IMR-90 (cell line): ENCODE results near the gene ELMO1. TPM values are rescaled to one million over a fixed set of nuclear protein-coding genes. Genes with fewer than 3 reads are reported as not detected.
A peak's percentile ranks its signal among the peaks of the same experiment; 100 is the strongest.

Source experiments
- ATAC-seq: fragments of 200-7000 bp; cut with Tn5 transposase; 2 replicates; pipeline ENCODE4 v1.9.1; 2020; ENCODE audit warnings: low read depth, mild to moderate bottlenecking, moderate library complexity
- BruUV-seq: library from RNA; stranded (reverse); fragments of 400-500 nt; replicated peaks from 2 replicates; lab custom pipeline; 2021; lab: Mats Ljungman, UMichigan
- CTCF ChIA-PET: fragments of 300-600 bp; formaldehyde crosslinking; extraction: SDS; loops from one replicate; lab custom pipeline; 2021; ENCODE audit warnings: antibody characterized with exemption; lab: Yijun Ruan, JAX
- POLR2A ChIA-PET: fragments of 300-600 bp; sonication (Branson Sonifier 250); formaldehyde crosslinking; loops from one replicate; lab custom pipeline; 2022; ENCODE audit warnings: antibody characterized with exemption; ENCODE audit not compliant: unreplicated experiment; lab: Charles Lee
- DNase-seq: peaks from one replicate; pipeline ENCODE4 v3.0.0; 2013
- H2AFZ ChIP-seq: replicated peaks from 2 replicates; pipeline ENCODE3; 2013; ENCODE audit warnings: low read length, mild to moderate bottlenecking; ENCODE audit not compliant: poor library complexity
- H2AK5ac ChIP-seq: 2 replicates; pipeline ENCODE4 v1.6.1; 2013; ENCODE audit warnings: low read depth, low read length, inconsistent platforms
- H2AK9ac ChIP-seq: replicated peaks from 2 replicates; pipeline ENCODE3; 2013; ENCODE audit warnings: mild to moderate bottlenecking, low read depth, low read length, moderate library complexity; ENCODE audit not compliant: poor library complexity
- H2BK120ac ChIP-seq: 2 replicates; pipeline ENCODE4 v1.6.1; 2013; ENCODE audit warnings: low read depth, low read length, inconsistent platforms
- H2BK15ac ChIP-seq: 3 replicates; pipeline ENCODE4 v1.6.1; 2013; ENCODE audit warnings: low read depth, low read length, inconsistent platforms
- H2BK20ac ChIP-seq: 2 replicates; pipeline ENCODE4 v1.6.1; 2013; ENCODE audit warnings: low read depth, mild to moderate bottlenecking, inconsistent platforms, low read length, moderate library complexity
- H2BK5ac ChIP-seq: 2 replicates; pipeline ENCODE4 v1.6.1; 2013; ENCODE audit warnings: mild to moderate bottlenecking, low read depth, low read length, inconsistent platforms; ENCODE audit not compliant: poor library complexity, severe bottlenecking
- H3K14ac ChIP-seq: replicated peaks from 2 replicates; pipeline ENCODE4 v1.6.1; 2013; ENCODE audit warnings: low read depth, low read length, inconsistent platforms
- H3K18ac ChIP-seq: 2 replicates; pipeline ENCODE4 v1.6.1; 2013; ENCODE audit warnings: low read depth, low read length, control low read depth
- H3K23ac ChIP-seq: 2 replicates; pipeline ENCODE4 v1.6.1; 2013; ENCODE audit warnings: low read depth, low read length, inconsistent platforms
- H3K27ac ChIP-seq: 2 replicates; pipeline ENCODE4 v1.5.1; 2013; ENCODE audit warnings: mild to moderate bottlenecking, control low read depth, low read length; ENCODE audit not compliant: insufficient read depth
- H3K27me3 ChIP-seq: 2 replicates; pipeline ENCODE4 v1.6.1; 2013; ENCODE audit warnings: low read length; ENCODE audit not compliant: control insufficient read depth, insufficient read depth
- H3K36me3 ChIP-seq: 2 replicates; pipeline ENCODE4 v1.6.1; 2013; ENCODE audit warnings: low read length, mixed read lengths; ENCODE audit not compliant: control insufficient read depth, insufficient read depth
- H3K4ac ChIP-seq: 2 replicates; pipeline ENCODE4 v1.6.1; 2013; ENCODE audit warnings: low read depth, low read length, inconsistent platforms
- H3K4me1 ChIP-seq: 2 replicates; pipeline ENCODE4 v1.6.1; 2013; ENCODE audit warnings: low read length, mixed read lengths; ENCODE audit not compliant: control insufficient read depth, insufficient read depth
- H3K4me2 ChIP-seq: 2 replicates; pipeline ENCODE4 v1.6.1; 2013; ENCODE audit warnings: low read depth, mild to moderate bottlenecking, control low read depth, low read length, moderate library complexity
- H3K4me3 ChIP-seq: 2 replicates; pipeline ENCODE4 v1.5.1; 2013; ENCODE audit warnings: low read depth, mild to moderate bottlenecking, control low read depth, low read length, moderate library complexity; ENCODE audit not compliant: insufficient read depth
- H3K56ac ChIP-seq: 2 replicates; pipeline ENCODE4 v1.6.1; 2013; ENCODE audit warnings: low read length, inconsistent platforms; ENCODE audit not compliant: insufficient read depth; ENCODE audit errors: extremely low read depth
- H3K79me1 ChIP-seq, 2 experiments: 2 replicates each; pipeline ENCODE4 v1.6.1; 2013; ENCODE audit warnings: low read length in 2 of 2, inconsistent platforms in 1 of 2, low read depth in 1 of 2
- H3K9ac ChIP-seq: 2 replicates; pipeline ENCODE4 v1.6.1; 2013; ENCODE audit warnings: low read depth, low read length, control low read depth
- H3K9me1 ChIP-seq: 2 replicates; pipeline ENCODE4 v1.6.1; 2013; ENCODE audit warnings: low read length, inconsistent platforms; ENCODE audit not compliant: insufficient read depth
- H3K9me3 ChIP-seq: 2 replicates; pipeline ENCODE4 v1.6.1; 2013; ENCODE audit warnings: low read length; ENCODE audit not compliant: control insufficient read depth, insufficient read depth
- H4K20me1 ChIP-seq: 2 replicates; pipeline ENCODE4 v1.6.1; 2013; ENCODE audit warnings: low read length, inconsistent platforms; ENCODE audit not compliant: insufficient read depth
- H4K5ac ChIP-seq: 2 replicates; pipeline ENCODE4 v1.6.1; 2013; ENCODE audit warnings: mild to moderate bottlenecking, low read depth, low read length, control low read depth
- H4K8ac ChIP-seq, 2 experiments: 2 replicates each; pipeline ENCODE4 v1.6.1; 2013; ENCODE audit warnings: low read depth in 2 of 2, low read length in 2 of 2, control low read depth in 1 of 2, inconsistent platforms in 1 of 2
- H4K91ac ChIP-seq: 2 replicates; pipeline ENCODE4 v1.6.1; 2013; ENCODE audit warnings: low read depth, low read length, inconsistent platforms; ENCODE audit not compliant: insufficient read depth
- BHLHE40 ChIP-seq: fragments of 150-350 bp; IDR thresholded peaks from 2 replicates; pipeline ENCODE4 v1.6.1; 2016; ENCODE audit warnings: mild to moderate bottlenecking, low read depth, low read length
- CEBPB ChIP-seq: IDR thresholded peaks from 2 replicates; pipeline ENCODE4 v1.6.1; 2012; ENCODE audit warnings: low read depth, low read length, improper control_type of control experiment
- CHD1 ChIP-seq: IDR thresholded peaks from 2 replicates; pipeline ENCODE4 v1.6.1; 2012; ENCODE audit warnings: low read depth, low read length, improper control_type of control experiment
- FOS ChIP-seq: fragments of 150-350 bp; IDR thresholded peaks from 2 replicates; pipeline ENCODE4 v1.6.1; 2016; ENCODE audit warnings: low read depth, low read length
- MAFK ChIP-seq: IDR thresholded peaks from 2 replicates; pipeline ENCODE4 v1.6.1; 2012; ENCODE audit warnings: low read depth, low read length, improper control_type of control experiment
- MAZ ChIP-seq: IDR thresholded peaks from 2 replicates; pipeline ENCODE4 v1.6.1; 2012; ENCODE audit warnings: low read depth, mild to moderate bottlenecking, low read length, improper control_type of control experiment, moderate library complexity, borderline replicate concordance
- MXI1 ChIP-seq: IDR thresholded peaks from 2 replicates; pipeline ENCODE4 v1.6.1; 2012; ENCODE audit warnings: low read depth, mild to moderate bottlenecking, low read length, moderate library complexity, borderline replicate concordance
- NFE2L2 ChIP-seq: fragments of 150-350 bp; IDR thresholded peaks from 2 replicates; pipeline ENCODE4 v1.6.1; 2016; ENCODE audit warnings: low read depth, mild to moderate bottlenecking, low read length
- POLR2A ChIP-seq: IDR thresholded peaks from 2 replicates; pipeline ENCODE4 v1.6.1; 2012; ENCODE audit warnings: mild to moderate bottlenecking, low read depth, low read length
- RAD21 ChIP-seq: IDR thresholded peaks from 2 replicates; pipeline ENCODE4 v1.6.1; 2012; ENCODE audit warnings: low read length, improper control_type of control experiment
- RCOR1 ChIP-seq: IDR thresholded peaks from 2 replicates; pipeline ENCODE4 v1.6.1; 2012; ENCODE audit warnings: mild to moderate bottlenecking, low read length, improper control_type of control experiment; ENCODE audit not compliant: insufficient replicate concordance
- RFX5 ChIP-seq: IDR thresholded peaks from 2 replicates; pipeline ENCODE4 v1.8.0; 2012; ENCODE audit warnings: low read depth, mild to moderate bottlenecking, low read length, moderate library complexity
- SMC3 ChIP-seq: fragments of 150-350 bp; IDR thresholded peaks from 2 replicates; pipeline ENCODE4 v1.6.1; 2016; ENCODE audit warnings: low read depth, mild to moderate bottlenecking, antibody characterized with exemption, low read length, moderate library complexity
- WGBS, 2 experiments: methylation state at CpG; one replicate each; pipeline versions ENCODE4 v1.1.5 to v1.1.7; 2013; ENCODE audit warnings: missing lambda C conversion rate in 2 of 2; ENCODE audit not compliant: insufficient read length in 1 of 2; ENCODE audit errors: extremely low coverage in 2 of 2; 5-methylcytosine and 5-hydroxymethylcytosine counted together
- dilution Hi-C: fragments of 300-500 bp; cut with HindIII; formaldehyde crosslinking; loops from one replicate; pipeline ENCODE4 v1.14.3; 2018; ENCODE audit warnings: low sequenced_read_pairs; ENCODE audit not compliant: unreplicated experiment
- in situ Hi-C: fragments of 300-500 bp; cut with MboI; formaldehyde crosslinking; loops from 3 replicates; pipeline ENCODE4 v1.14.3; 2019; ENCODE audit warnings: low sequenced_read_pairs, inconsistent platforms, mixed read lengths
- intact Hi-C: fragments of 100-400 bp; cut with micrococcal nuclease; formaldehyde crosslinking; loops from 2 replicates; pipeline ENCODE4 v1.10.0; 2022
- polyA plus RNA-seq, 3 experiments: library from polyadenylated mRNA; depleted of rRNA; stranded (reverse); fragments of >200 nt; gene quantifications; 2 replicates each; pipeline ENCODE4 v1.2.3, GENCODE V29; 2012; ENCODE audit warnings: low replicate concordance in 1 of 3
- total RNA-seq: library from RNA; depleted of rRNA; stranded (reverse); fragments of >200 nt; gene quantifications from 2 replicates; pipeline ENCODE4 v1.2.3, GENCODE V29; 2012
- TF ChIP-seq, protein P1 (sequence below): conservative IDR thresholded peaks from 2 replicates; pipeline ENCODE4 v1.5.1; 2012; ENCODE audit warnings: mild to moderate bottlenecking, low read depth, low read length, improper control_type of control experiment
- TF ChIP-seq, protein P2 (sequence below): fragments of 150-350 bp; IDR thresholded peaks from 2 replicates; pipeline ENCODE4 v1.6.1; 2017; ENCODE audit warnings: mild to moderate bottlenecking, antibody characterized with exemption, low read length, low read depth
- TF ChIP-seq, protein P3 (sequence below): fragments of 150-350 bp; IDR thresholded peaks from 2 replicates; pipeline ENCODE4 v1.6.1; 2016; ENCODE audit warnings: low read depth, mild to moderate bottlenecking, low read length, moderate library complexity, borderline replicate concordance

Gene ELMO1
- total and polyA plus RNA-seq, 2 of the 4 experiments (the other 2 are of a cell fraction) = 0.03 TPM; not detected in 1

DNA sequence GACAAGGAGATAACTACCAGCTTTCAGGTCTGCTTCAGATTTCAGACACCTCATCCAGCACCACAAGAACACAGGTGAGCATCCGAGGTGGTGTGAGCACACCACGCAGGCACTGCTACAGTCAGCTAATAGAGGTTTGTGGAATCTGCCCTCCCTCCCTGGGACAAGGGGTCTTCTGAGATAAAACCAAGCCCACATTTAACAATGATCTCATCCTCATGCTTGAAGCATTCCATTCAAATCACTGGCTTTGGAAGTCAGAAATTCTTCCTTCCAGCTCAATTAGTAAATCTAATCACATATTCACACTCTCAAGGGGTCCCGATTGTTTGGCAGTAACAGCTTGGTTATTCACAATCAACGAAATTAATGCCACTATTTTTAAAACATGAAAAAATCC lies 331.4 kb downstream of the ELMO1 start:
- peak overlapping the region; percentile 41 for H3K18ac ChIP-seq
- dilution Hi-C loops (no loop called here), in situ Hi-C loops (no loop called here), intact Hi-C loops (no loop called here)
- no peak overlapping the region for H3K27ac ChIP-seq
- WGBS, 2 experiments = no CpG with 5 or more reads among the region's 4 CpGs
- no peaks in the 10 kb centered on the region for H3K9me1 ChIP-seq
- H3K79me1 ChIP-seq = no peaks in the 10 kb centered on the region
- no peak for TF ChIP-seq POLR2A
- no peak for TF ChIP-seq MAFK
- no peak for TF ChIP-seq RCOR1
- TF ChIP-seq RAD21 = no peak
- no peak for TF ChIP-seq CHD1
- TF ChIP-seq NFE2L2 = no peak
- no peak for TF ChIP-seq RFX5
- TF ChIP-seq, protein P1, sequence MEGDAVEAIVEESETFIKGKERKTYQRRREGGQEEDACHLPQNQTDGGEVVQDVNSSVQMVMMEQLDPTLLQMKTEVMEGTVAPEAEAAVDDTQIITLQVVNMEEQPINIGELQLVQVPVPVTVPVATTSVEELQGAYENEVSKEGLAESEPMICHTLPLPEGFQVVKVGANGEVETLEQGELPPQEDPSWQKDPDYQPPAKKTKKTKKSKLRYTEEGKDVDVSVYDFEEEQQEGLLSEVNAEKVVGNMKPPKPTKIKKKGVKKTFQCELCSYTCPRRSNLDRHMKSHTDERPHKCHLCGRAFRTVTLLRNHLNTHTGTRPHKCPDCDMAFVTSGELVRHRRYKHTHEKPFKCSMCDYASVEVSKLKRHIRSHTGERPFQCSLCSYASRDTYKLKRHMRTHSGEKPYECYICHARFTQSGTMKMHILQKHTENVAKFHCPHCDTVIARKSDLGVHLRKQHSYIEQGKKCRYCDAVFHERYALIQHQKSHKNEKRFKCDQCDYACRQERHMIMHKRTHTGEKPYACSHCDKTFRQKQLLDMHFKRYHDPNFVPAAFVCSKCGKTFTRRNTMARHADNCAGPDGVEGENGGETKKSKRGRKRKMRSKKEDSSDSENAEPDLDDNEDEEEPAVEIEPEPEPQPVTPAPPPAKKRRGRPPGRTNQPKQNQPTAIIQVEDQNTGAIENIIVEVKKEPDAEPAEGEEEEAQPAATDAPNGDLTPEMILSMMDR = no peak
- no peak for TF ChIP-seq CEBPB
- no peak for TF ChIP-seq MAZ
- TF ChIP-seq BHLHE40 = no peak
- TF ChIP-seq, protein P2, sequence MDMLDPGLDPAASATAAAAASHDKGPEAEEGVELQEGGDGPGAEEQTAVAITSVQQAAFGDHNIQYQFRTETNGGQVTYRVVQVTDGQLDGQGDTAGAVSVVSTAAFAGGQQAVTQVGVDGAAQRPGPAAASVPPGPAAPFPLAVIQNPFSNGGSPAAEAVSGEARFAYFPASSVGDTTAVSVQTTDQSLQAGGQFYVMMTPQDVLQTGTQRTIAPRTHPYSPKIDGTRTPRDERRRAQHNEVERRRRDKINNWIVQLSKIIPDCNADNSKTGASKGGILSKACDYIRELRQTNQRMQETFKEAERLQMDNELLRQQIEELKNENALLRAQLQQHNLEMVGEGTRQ = no peak
- TF ChIP-seq SMC3 = no peak
- TF ChIP-seq, protein P3, sequence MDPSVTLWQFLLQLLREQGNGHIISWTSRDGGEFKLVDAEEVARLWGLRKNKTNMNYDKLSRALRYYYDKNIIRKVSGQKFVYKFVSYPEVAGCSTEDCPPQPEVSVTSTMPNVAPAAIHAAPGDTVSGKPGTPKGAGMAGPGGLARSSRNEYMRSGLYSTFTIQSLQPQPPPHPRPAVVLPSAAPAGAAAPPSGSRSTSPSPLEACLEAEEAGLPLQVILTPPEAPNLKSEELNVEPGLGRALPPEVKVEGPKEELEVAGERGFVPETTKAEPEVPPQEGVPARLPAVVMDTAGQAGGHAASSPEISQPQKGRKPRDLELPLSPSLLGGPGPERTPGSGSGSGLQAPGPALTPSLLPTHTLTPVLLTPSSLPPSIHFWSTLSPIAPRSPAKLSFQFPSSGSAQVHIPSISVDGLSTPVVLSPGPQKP = no peak
- no peak for TF ChIP-seq FOS
- TF ChIP-seq MXI1 = no peak
- H3K14ac ChIP-seq = no peak overlapping the region
- peaks cover 2% of the 10 kb centered on the region for H3K9me3 ChIP-seq
- no peak overlapping the region; the same call in 1 of the 2 replicates for H4K5ac ChIP-seq
- no peak overlapping the region for H3K23ac ChIP-seq
- no peaks in the 10 kb centered on the region for H3K27me3 ChIP-seq
- POLR2A ChIA-PET = no interaction called here
- H3K4me2 ChIP-seq = no peak overlapping the region
- H3K4me1 ChIP-seq = 0 out of 2 replicates have a peak, but pooled peaks cover 4% of the 10 kb centered on the region
- H4K20me1 ChIP-seq = no peaks in the 10 kb centered on the region
- no peak overlapping the region for H3K4me3 ChIP-seq
- H2BK120ac ChIP-seq = no peak overlapping the region
- H3K56ac ChIP-seq = no peak overlapping the region
- no peak overlapping the region for H2BK5ac ChIP-seq
- DNase-seq (no peak), ATAC-seq (peak; percentile 24; the same call in 1 of the 2 replicates)
- H2BK15ac ChIP-seq = no peak overlapping the region
- peak overlapping the region; percentile 23; the same call in 1 of the 2 replicates for H2AK5ac ChIP-seq
- H2AFZ ChIP-seq = no peak overlapping the region
- no peak overlapping the region; the same call in 1 of the 2 replicates for H2BK20ac ChIP-seq
- CTCF ChIA-PET = no interaction called here
- no peak overlapping the region for H3K9ac ChIP-seq
- no peaks in the 10 kb centered on the region for H3K36me3 ChIP-seq
- H4K8ac ChIP-seq = no peak overlapping the region
- 0 out of 2 replicates have a peak overlapping the region, but pooled peaks have one; percentile 3 for H3K4ac ChIP-seq
- no peak overlapping the region for H2AK9ac ChIP-seq
- peak overlapping the region; percentile 66; the same call in 1 of the 2 replicates for H4K91ac ChIP-seq
- no TSS peak for BruUV-seq
